Tibial artery (tissue), 4 donors: Measurements from ENCODE around the gene PLAC9.
A peak's percentile ranks its signal among the peaks of the same experiment; 100 is the strongest.
"Not testable (repeated sequence)": the region's sequence is repeated elsewhere in the genome, so short reads cannot be mapped to it uniquely, and the experiment has no call there.

Experiments
- DNase-seq, 2 donors: peaks; one replicate each; pipeline ENCODE4 v3.0.0-alpha.2; 2019
- H3K27ac ChIP-seq, 2 donors: fragments of 200-600 bp; sonication (generic) in 1 of 2; 1 replicate in 1 of 2; 2 replicates in 1 of 2; pipeline ENCODE4 v1.5.1; 2018 to 2019; ENCODE audit warnings: mild to moderate bottlenecking in 1 of 2
- H3K27me3 ChIP-seq, 2 donors: fragments of 200-600 bp; sonication (generic) in 1 of 2; one replicate each; pipeline versions ENCODE4 v1.5.1 to v1.6.0; 2016 to 2019
- H3K36me3 ChIP-seq, 3 donors: fragments of 200-600 bp; sonication (generic) in 2 of 3; one replicate each; pipeline ENCODE4 v1.5.1; 2016 to 2019; ENCODE audit warnings: mild to moderate bottlenecking in 2 of 3
- H3K4me1 ChIP-seq, 4 donors: fragments of 200-600 bp; sonication (generic) in 2 of 4; 1 replicate in 3 of 4; 2 replicates in 1 of 4; pipeline ENCODE4 v1.5.1; 2016 to 2019
- H3K4me3 ChIP-seq, 2 donors: fragments of 200-600 bp; sonication (generic) in 1 of 2; 1 replicate in 1 of 2; 2 replicates in 1 of 2; pipeline ENCODE4 v1.5.1; 2018 to 2019; ENCODE audit warnings: mild to moderate bottlenecking in 2 of 2
- H3K9me3 ChIP-seq, 3 donors: fragments of 200-600 bp; sonication (generic) in 1 of 3; one replicate each; pipeline ENCODE4 v1.5.1; 2016 to 2019
- intact Hi-C: fragments of 100-400 bp; cut with DNase I; formaldehyde crosslinking; loops from one replicate; pipeline ENCODE4 v1.15.0; 2023; ENCODE audit warnings: low total_unique reads
- TF ChIP-seq, protein P1 (sequence below), 2 experiments: fragments of 200-600 bp in 1 of 2; fragments of 450-650 bp in 1 of 2; IDR thresholded peaks; one replicate each; pipeline ENCODE4 v1.5.1; 2017 to 2019; ENCODE audit warnings: antibody characterized with exemption in 2 of 2, mild to moderate bottlenecking in 1 of 2, moderate library complexity in 1 of 2

PLAC9 gene

GRCh38 chr10:80132299-80133139 is at the start of gene PLAC9:
Gene PLAC9, plus strand, starts transcription at chr10:80132730. Its CDS starts 33 bp downstream, at chr10:80132763.
- Histone ChIP-seq H3K27ac (peak within 1 kb of the TSS; percentile 72 to 77), H3K4me3 (peak within 1 kb of the TSS; percentile 54 to 69), H3K36me3 (no peaks in the 10 kb centered on the region), H3K27me3 (no peaks in the 10 kb centered on the region), H3K4me1 (peaks cover 0 to 45% (median 30%) of the 10 kb centered on the region in 4 donors), H3K9me3 (no peaks in the 10 kb centered on the region)
- no peak for DNase-seq
- intact Hi-C loops, result no loop called here
- TF ChIP-seq, protein P1, sequence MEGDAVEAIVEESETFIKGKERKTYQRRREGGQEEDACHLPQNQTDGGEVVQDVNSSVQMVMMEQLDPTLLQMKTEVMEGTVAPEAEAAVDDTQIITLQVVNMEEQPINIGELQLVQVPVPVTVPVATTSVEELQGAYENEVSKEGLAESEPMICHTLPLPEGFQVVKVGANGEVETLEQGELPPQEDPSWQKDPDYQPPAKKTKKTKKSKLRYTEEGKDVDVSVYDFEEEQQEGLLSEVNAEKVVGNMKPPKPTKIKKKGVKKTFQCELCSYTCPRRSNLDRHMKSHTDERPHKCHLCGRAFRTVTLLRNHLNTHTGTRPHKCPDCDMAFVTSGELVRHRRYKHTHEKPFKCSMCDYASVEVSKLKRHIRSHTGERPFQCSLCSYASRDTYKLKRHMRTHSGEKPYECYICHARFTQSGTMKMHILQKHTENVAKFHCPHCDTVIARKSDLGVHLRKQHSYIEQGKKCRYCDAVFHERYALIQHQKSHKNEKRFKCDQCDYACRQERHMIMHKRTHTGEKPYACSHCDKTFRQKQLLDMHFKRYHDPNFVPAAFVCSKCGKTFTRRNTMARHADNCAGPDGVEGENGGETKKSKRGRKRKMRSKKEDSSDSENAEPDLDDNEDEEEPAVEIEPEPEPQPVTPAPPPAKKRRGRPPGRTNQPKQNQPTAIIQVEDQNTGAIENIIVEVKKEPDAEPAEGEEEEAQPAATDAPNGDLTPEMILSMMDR (IDR thresholded peaks at IDR 0.05), result no peak

DNA sequence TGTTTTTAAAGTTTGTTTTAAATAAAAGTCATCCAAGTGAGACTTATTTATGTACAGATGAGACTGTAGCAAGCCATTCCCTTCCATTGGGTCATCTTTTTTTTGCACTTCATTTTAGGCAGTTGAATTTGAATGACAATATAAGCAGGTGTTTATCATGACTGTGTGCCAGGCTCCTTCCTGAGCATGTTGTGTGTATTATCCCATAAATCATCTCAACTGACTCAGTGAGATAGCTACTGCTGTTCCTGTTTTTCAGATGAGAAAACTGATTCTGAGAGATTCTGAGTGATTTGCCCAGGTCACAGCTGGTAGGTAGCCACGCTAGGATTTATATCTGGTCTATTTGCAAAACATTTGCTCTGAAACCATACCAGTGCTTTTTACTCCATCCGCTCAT is 42.4 kb upstream of the PLAC9 start:
- DNase-seq, result no peak

GRCh38 chr10:80094231-80094630 is 38.3 kb upstream of the PLAC9 start:
- Histone ChIP-seq H3K9me3 (no peaks in the 10 kb centered on the region), H3K4me3 (no peak overlapping the region), H3K4me1 (no peaks in the 10 kb centered on the region), H3K36me3 (peaks cover 0 to 23% (median 0%) of the 10 kb centered on the region in 3 donors), H3K27me3 (no peaks in the 10 kb centered on the region), H3K27ac (no peak overlapping the region)
- no peak for DNase-seq
- TF ChIP-seq, protein P1 (IDR thresholded peaks at IDR 0.05), result no peak
- intact Hi-C loops, result no loop called here

More for the DNA sequence above, 42.4 kb upstream of the PLAC9 start:
- no peak overlapping the region for H3K4me3 ChIP-seq
- peaks cover 0 to 31% (median 3%) of the 10 kb centered on the region in 3 donors for H3K36me3 ChIP-seq
- intact Hi-C loops, result no loop called here
- no peak overlapping the region for H3K27ac ChIP-seq
- no peaks in the 10 kb centered on the region for H3K4me1 ChIP-seq
- no peaks in the 10 kb centered on the region for H3K9me3 ChIP-seq
- TF ChIP-seq, protein P1 (IDR thresholded peaks at IDR 0.05), result no peak
- no peaks in the 10 kb centered on the region for H3K27me3 ChIP-seq

DNA sequence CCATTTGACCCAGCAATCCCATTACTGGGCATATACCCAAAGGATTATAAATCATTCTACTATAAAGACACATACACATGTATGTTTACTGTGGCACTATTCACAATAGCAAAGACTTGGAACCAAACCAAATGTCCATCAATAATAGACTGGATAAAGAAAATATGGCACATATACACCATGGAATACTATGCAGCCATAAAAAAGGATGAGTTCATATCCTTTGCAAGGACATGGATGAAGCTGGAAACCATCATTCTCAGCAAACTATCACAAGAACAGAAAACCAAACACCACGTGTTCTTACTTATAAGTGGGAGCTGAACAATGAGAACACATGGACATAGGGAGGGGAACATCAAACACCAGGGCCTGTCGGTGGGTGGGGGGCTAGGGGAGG is 34.3 kb upstream of the PLAC9 start:
- intact Hi-C loops, H3K9me3 ChIP-seq, H3K4me3 ChIP-seq, H3K4me1 ChIP-seq, DNase-seq, H3K36me3 ChIP-seq, H3K27ac ChIP-seq, H3K27me3 ChIP-seq: not testable (repeated sequence)

DNA sequence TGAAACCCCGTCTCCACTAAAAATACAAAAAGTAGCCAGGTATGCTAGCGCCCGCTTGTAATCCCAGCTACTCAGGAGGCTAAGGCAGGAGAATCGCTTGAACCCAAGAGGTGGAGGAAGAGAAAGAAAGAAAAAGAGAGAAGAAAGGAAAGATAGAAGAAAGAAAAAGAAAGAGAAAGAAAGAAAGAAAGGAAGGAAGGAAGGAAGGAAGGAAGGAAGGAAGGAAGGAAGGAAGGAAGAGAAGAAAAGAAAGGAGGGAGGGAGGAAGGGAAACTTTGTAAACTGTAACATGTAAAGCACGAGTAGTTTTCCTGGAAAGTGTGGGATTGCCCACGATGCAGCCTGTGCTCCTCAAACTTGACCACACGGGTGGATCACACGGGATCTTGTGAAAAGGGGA is 33.2 kb upstream of the PLAC9 start:
- H3K27me3 ChIP-seq, H3K27ac ChIP-seq, H3K36me3 ChIP-seq, H3K9me3 ChIP-seq, H3K4me3 ChIP-seq, DNase-seq, intact Hi-C loops: not testable (repeated sequence)
- peaks cover 0 to 12% (median 3%) of the 10 kb centered on the region in 4 donors for H3K4me1 ChIP-seq

GRCh38 chr10:80100116-80100515 is 32.4 kb upstream of the PLAC9 start:
- Histone ChIP-seq H3K4me3 (no peak overlapping the region), H3K36me3 (no peaks in the 10 kb centered on the region), H3K4me1 (peaks cover 0 to 20% (median 3%) of the 10 kb centered on the region in 4 donors), H3K27ac (no peak overlapping the region), H3K9me3 (no peaks in the 10 kb centered on the region), H3K27me3 (no peaks in the 10 kb centered on the region)
- TF ChIP-seq, protein P1 (IDR thresholded peaks at IDR 0.05), result no peak
- intact Hi-C loops, result no loop called here
- no peak for DNase-seq
